HepG2 (cell line): ENCODE measurements around the gene XPO1. TPM values are rescaled to one million over a fixed set of nuclear protein-coding genes. Genes with fewer than 3 reads are reported as not detected.

Source experiments
- ATAC-seq: fragments of 200-7000 bp; cut with Tn5 transposase; 3 replicates; pipeline ENCODE4 v1.9.1; 2020; ENCODE audit warnings: mild to moderate bottlenecking, moderate library complexity
- BruUV-seq: library from RNA; stranded (reverse); fragments of 400-500 nt; replicated peaks from 2 replicates; lab custom pipeline; 2021; lab: Mats Ljungman, UMichigan
- CTCF ChIA-PET: fragments of 300-600 bp; formaldehyde crosslinking; extraction: SDS; loops from one replicate; lab custom pipeline; 2021; ENCODE audit warnings: low total read pairs, inconsistent platforms, low intra/inter-chr PET ratio; lab: Yijun Ruan, JAX
- POLR2A ChIA-PET: fragments of 350-600 bp; sonication (Branson Sonifier 250); formaldehyde crosslinking; loops from one replicate; lab custom pipeline; 2020; ENCODE audit warnings: antibody characterized with exemption, inconsistent platforms; lab: Yijun Ruan, JAX
- DNase-seq: peaks from one replicate; pipeline ENCODE4 v3.0.0-alpha.2; 2015; ENCODE audit warnings: low spot score
- FAIRE-seq: peaks from 3 replicates; lab custom pipeline; 2011; peaks lifted over from hg19 to GRCh38; lab: Jason Lieb, UNC
- H2AFZ ChIP-seq: one replicate; pipeline ENCODE4 v1.6.1; 2011; ENCODE audit warnings: low read length, inconsistent platforms
- H3K27ac ChIP-seq: fragments of 300-600 bp; 3 replicates; pipeline ENCODE4 v1.8.0; 2011; ENCODE audit warnings: mixed run types, mild to moderate bottlenecking, mixed read lengths, low read length, inconsistent platforms; ENCODE audit not compliant: insufficient read depth; ENCODE audit errors: extremely low read length
- H3K27me3 ChIP-seq, 2 experiments: fragments of 200-600 bp in 1 of 2; 2 replicates in 1 of 2; 3 replicates in 1 of 2; pipeline versions ENCODE4 v1.6.0 to v1.8.0; 2011; ENCODE audit warnings: low read length in 2 of 2, mild to moderate bottlenecking in 2 of 2, moderate library complexity in 2 of 2, inconsistent platforms in 1 of 2; ENCODE audit not compliant: insufficient read depth in 2 of 2, control insufficient read depth in 1 of 2
- H3K36me3 ChIP-seq, 2 experiments: fragments of 200-600 bp in 1 of 2; replicated peaks in 1 of 2; 2 replicates in 1 of 2; 3 replicates in 1 of 2; pipeline versions ENCODE4 v1.5.1 to v1.8.0; 2011; ENCODE audit warnings: low read length in 2 of 2, inconsistent platforms in 1 of 2; ENCODE audit not compliant: insufficient read depth in 2 of 2, control insufficient read depth in 1 of 2
- H3K4me1 ChIP-seq: 2 replicates; pipeline ENCODE4 v1.5.1; 2012; ENCODE audit warnings: low read length, inconsistent platforms; ENCODE audit not compliant: insufficient read depth
- H3K4me2 ChIP-seq: 2 replicates; pipeline ENCODE4 v1.6.0; 2011; ENCODE audit warnings: low read depth, low read length, inconsistent platforms
- H3K4me3 ChIP-seq, 3 experiments: fragments of 200-600 bp in 1 of 3; sonication (generic), shearing (Covaris generic) in 1 of 3; replicated peaks in 1 of 3; 2 replicates each; pipeline ENCODE4 v1.5.1; 2011 to 2016; ENCODE audit warnings: low read length in 3 of 3, inconsistent platforms in 2 of 3, low read depth in 2 of 3, mild to moderate bottlenecking in 2 of 3, control low read depth in 1 of 3, mixed read lengths in 1 of 3; ENCODE audit not compliant: insufficient read depth in 1 of 3
- H3K79me2 ChIP-seq: one replicate; pipeline ENCODE4 v1.6.1; 2011; ENCODE audit warnings: low read length, inconsistent platforms; ENCODE audit not compliant: insufficient read depth
- H3K9ac ChIP-seq: 2 replicates; pipeline ENCODE4 v1.6.0; 2011; ENCODE audit warnings: mild to moderate bottlenecking, low read depth, low read length, inconsistent platforms; ENCODE audit not compliant: insufficient read depth
- H3K9me3 ChIP-seq: 2 replicates; pipeline ENCODE4 v1.5.1; 2012; ENCODE audit warnings: mild to moderate bottlenecking, low read length
- H4K20me1 ChIP-seq: 2 replicates; pipeline ENCODE4 v1.6.0; 2011; ENCODE audit warnings: inconsistent platforms, mild to moderate bottlenecking, low read length, moderate library complexity; ENCODE audit not compliant: insufficient read depth
- RBAK ChIP-seq: sonication (generic); formaldehyde crosslinking; IDR thresholded peaks from 2 replicates; pipeline ENCODE4 v1.5.1; 2020; ENCODE audit warnings: mild to moderate bottlenecking, missing genetic modification reagents
- SIN3B ChIP-seq: fragments of 150-350 bp; IDR thresholded peaks from 2 replicates; pipeline ENCODE4 v1.6.1; 2014; ENCODE audit warnings: low read length
- SP5 ChIP-seq: IDR thresholded peaks from 2 replicates; pipeline ENCODE4 v1.6.1; 2016; ENCODE audit warnings: low read depth, borderline replicate concordance
- ZNF121 ChIP-seq: sonication (generic); formaldehyde crosslinking; IDR thresholded peaks from 2 replicates; pipeline ENCODE4 v1.5.0; 2020; ENCODE audit warnings: mild to moderate bottlenecking, missing genetic modification reagents
- WGBS: methylation state at CpG from one replicate; pipeline ENCODE4 v1.1.6; 2017; ENCODE audit warnings: low lambda C conversion rate; 5-methylcytosine and 5-hydroxymethylcytosine counted together
- in situ Hi-C: cut with HindIII; loops from 2 replicates; pipeline ENCODE4 v1.10.0; 2017; ENCODE audit warnings: low pct_unique_long_range_greater_than_20kb; ENCODE audit not compliant: extremely low pct_ligation_motif_present
- intact Hi-C: fragments of 100-400 bp; cut with micrococcal nuclease; formaldehyde crosslinking; loops from one replicate; pipeline ENCODE4 v1.10.0; 2022; ENCODE audit not compliant: unreplicated experiment
- polyA plus RNA-seq, 8 experiments: library from polyadenylated mRNA; depleted of rRNA in 3 of 8; stranded (reverse) in 7 of 8; unstranded in 1 of 8; fragments of >200 nt; fragmentation: Illumina TruSeq in 4 of 8; extraction: Trizol in 4 of 8; gene quantifications; 2 replicates each; pipeline versions ENCODE4 v1.2.1 to v1.2.3, GENCODE V29; 2011 to 2016; ENCODE audit warnings: low read depth in 4 of 8, missing spikeins in 1 of 8, mixed read lengths in 1 of 8; ENCODE audit not compliant: insufficient read depth in 1 of 8
- total RNA-seq, 5 experiments: library from RNA; depleted of rRNA; stranded (reverse); fragments of >200 nt; fragmentation: Illumina TruSeq; extraction: Trizol; gene quantifications; 2 replicates each; pipeline ENCODE4 v1.2.3, GENCODE V29; 2016; ENCODE audit warnings: low read depth in 1 of 5
- TF ChIP-seq, protein P1 (sequence below): sonication (generic); formaldehyde crosslinking; IDR thresholded peaks from 2 replicates; pipeline ENCODE4 v1.5.0; 2020; ENCODE audit warnings: mild to moderate bottlenecking, missing genetic modification reagents, borderline replicate concordance
- TF ChIP-seq, protein P2 (sequence below): sonication (generic); formaldehyde crosslinking; conservative IDR thresholded peaks from 2 replicates; pipeline ENCODE4 v1.4.0; 2020; ENCODE audit warnings: missing genetic modification reagents
- TF ChIP-seq, protein P3 (sequence below): sonication (generic); formaldehyde crosslinking; IDR thresholded peaks from 2 replicates; pipeline ENCODE4 v1.5.1; 2020; ENCODE audit warnings: missing genetic modification reagents, mild to moderate bottlenecking, borderline replicate concordance

The XPO1 gene
- total and polyA plus RNA-seq, 2 of the 13 experiments (the other 11 are each of a cell fraction or from before 2014, with no cell fraction given), result 67.4 to 212 TPM

DNA sequence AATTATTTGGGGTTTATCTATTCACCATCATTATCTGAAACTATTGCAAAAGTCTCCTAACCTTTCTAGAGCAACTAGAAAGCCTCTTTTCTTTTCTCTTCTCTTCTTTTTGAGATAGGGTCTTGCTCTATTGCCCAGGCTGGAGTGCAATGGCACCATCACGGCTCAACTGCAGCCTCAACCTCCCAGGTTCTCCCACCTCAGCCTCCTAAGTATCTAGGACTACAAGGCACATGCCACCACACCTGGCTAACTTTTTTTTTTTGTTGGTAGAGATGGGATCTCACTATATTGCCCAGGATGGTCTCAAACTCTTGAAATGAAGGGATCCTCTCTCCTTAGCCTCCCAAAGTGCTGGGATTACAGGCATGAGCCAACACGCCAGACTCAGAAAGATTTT, 24.5 kb upstream of the XPO1 start:
- H3K27ac ChIP-seq, result no peak overlapping the region
- no TSS peak for BruUV-seq
- no peak overlapping the region for H3K4me2 ChIP-seq
- TF ChIP-seq RBAK (no peak), ZNF121 (0 out of 2 replicates have a peak, but pooled peaks have one; percentile 27)
- TF ChIP-seq, all 625 proteins: peak for 1
- no peak for FAIRE-seq
- H3K79me2 ChIP-seq, result no peaks in the 10 kb centered on the region
- 39% methylated on average over 2 of the region's 2 CpGs for WGBS
- H3K9me3 ChIP-seq, result no peaks in the 10 kb centered on the region
- H3K27me3 ChIP-seq, result no peaks in the 10 kb centered on the region
- ATAC-seq, result no peak
- CTCF ChIA-PET, result no interaction called here
- POLR2A ChIA-PET, result no interaction called here
- intact Hi-C loops (no loop called here), in situ Hi-C loops (no loop called here)
- H3K36me3 ChIP-seq, result no peaks in the 10 kb centered on the region
- H2AFZ ChIP-seq, result no peak overlapping the region
- no peak for DNase-seq
- no peak overlapping the region for H3K4me3 ChIP-seq
- H4K20me1 ChIP-seq, result no peaks in the 10 kb centered on the region
- no peak overlapping the region for H3K9ac ChIP-seq
- no peaks in the 10 kb centered on the region for H3K4me1 ChIP-seq

DNA sequence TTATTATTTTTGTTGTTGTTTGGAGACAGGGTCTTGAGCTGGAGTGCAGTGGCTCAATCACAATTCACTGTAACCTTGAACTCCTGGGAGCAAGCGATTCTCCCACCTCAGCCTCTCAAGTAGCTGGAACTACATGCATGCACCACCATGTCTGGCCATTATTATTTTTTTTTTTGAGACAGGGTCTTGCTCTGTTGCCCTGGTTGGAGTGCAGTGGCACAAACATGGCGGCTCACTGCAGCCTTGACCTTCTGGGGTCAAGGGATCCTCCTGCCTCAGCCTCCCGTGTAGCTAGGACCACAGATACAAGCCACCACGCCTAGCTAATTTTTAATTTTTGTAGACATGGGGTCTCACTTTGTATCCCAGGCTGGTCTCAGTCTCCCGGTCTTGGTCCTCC, 20.0 kb upstream of the XPO1 start:
- H3K9ac ChIP-seq, result no peak overlapping the region
- no peak overlapping the region for H3K27ac ChIP-seq
- H3K79me2 ChIP-seq, result no peaks in the 10 kb centered on the region
- no peaks in the 10 kb centered on the region for H3K4me1 ChIP-seq
- H3K4me2 ChIP-seq, result no peak overlapping the region
- H2AFZ ChIP-seq, result no peak overlapping the region
- H3K27me3 ChIP-seq, result no peaks in the 10 kb centered on the region
- ChIA-PET CTCF (no interaction called here), POLR2A (no interaction called here)
- TF ChIP-seq SP5 (CRISPR knock-in tag) (no peak), ZNF121 (peak; percentile 46; the same call in 1 of the 2 replicates), SIN3B (no peak)
- TF ChIP-seq, protein P1, sequence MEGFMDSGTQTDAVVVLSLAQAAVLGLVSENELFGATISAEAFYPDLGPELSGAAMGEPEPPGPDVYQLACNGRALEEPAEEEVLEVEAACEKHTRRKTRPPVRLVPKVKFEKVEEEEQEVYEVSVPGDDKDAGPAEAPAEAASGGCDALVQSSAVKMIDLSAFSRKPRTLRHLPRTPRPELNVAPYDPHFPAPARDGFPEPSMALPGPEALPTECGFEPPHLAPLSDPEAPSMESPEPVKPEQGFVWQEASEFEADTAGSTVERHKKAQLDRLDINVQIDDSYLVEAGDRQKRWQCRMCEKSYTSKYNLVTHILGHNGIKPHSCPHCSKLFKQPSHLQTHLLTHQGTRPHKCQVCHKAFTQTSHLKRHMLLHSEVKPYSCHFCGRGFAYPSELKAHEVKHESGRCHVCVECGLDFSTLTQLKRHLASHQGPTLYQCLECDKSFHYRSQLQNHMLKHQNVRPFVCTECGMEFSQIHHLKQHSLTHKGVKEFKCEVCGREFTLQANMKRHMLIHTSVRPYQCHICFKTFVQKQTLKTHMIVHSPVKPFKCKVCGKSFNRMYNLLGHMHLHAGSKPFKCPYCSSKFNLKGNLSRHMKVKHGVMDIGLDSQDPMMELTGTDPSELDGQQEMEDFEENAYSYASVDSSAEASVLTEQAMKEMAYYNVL (CRISPR knock-in tag), result no peak
- TF ChIP-seq, protein P2, sequence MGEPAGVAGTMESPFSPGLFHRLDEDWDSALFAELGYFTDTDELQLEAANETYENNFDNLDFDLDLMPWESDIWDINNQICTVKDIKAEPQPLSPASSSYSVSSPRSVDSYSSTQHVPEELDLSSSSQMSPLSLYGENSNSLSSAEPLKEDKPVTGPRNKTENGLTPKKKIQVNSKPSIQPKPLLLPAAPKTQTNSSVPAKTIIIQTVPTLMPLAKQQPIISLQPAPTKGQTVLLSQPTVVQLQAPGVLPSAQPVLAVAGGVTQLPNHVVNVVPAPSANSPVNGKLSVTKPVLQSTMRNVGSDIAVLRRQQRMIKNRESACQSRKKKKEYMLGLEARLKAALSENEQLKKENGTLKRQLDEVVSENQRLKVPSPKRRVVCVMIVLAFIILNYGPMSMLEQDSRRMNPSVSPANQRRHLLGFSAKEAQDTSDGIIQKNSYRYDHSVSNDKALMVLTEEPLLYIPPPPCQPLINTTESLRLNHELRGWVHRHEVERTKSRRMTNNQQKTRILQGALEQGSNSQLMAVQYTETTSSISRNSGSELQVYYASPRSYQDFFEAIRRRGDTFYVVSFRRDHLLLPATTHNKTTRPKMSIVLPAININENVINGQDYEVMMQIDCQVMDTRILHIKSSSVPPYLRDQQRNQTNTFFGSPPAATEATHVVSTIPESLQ (CRISPR knock-in tag), result no peak
- TF ChIP-seq, protein P3, sequence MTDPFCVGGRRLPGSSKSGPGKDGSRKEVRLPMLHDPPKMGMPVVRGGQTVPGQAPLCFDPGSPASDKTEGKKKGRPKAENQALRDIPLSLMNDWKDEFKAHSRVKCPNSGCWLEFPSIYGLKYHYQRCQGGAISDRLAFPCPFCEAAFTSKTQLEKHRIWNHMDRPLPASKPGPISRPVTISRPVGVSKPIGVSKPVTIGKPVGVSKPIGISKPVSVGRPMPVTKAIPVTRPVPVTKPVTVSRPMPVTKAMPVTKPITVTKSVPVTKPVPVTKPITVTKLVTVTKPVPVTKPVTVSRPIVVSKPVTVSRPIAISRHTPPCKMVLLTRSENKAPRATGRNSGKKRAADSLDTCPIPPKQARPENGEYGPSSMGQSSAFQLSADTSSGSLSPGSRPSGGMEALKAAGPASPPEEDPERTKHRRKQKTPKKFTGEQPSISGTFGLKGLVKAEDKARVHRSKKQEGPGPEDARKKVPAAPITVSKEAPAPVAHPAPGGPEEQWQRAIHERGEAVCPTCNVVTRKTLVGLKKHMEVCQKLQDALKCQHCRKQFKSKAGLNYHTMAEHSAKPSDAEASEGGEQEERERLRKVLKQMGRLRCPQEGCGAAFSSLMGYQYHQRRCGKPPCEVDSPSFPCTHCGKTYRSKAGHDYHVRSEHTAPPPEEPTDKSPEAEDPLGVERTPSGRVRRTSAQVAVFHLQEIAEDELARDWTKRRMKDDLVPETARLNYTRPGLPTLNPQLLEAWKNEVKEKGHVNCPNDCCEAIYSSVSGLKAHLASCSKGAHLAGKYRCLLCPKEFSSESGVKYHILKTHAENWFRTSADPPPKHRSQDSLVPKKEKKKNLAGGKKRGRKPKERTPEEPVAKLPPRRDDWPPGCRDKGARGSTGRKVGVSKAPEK (CRISPR knock-in tag), result no peak
- FAIRE-seq (no peak), ATAC-seq (no peak), DNase-seq (no peak)
- H3K9me3 ChIP-seq, result no peaks in the 10 kb centered on the region
- WGBS, result 22% methylated on average over 5 of the region's 5 CpGs
- in situ Hi-C loops, result no loop called here
- no peak overlapping the region for H3K4me3 ChIP-seq
- BruUV-seq, result no TSS peak
- H4K20me1 ChIP-seq, result no peaks in the 10 kb centered on the region
- intact Hi-C loops, result no loop called here
- no peaks in the 10 kb centered on the region for H3K36me3 ChIP-seq
